ENCODE data around the gene GPC1. TPM values are rescaled to one million over a fixed set of nuclear protein-coding genes. Genes with fewer than 3 reads are reported as not detected.

The GPC1 gene
- total RNA-seq, 4 donors from 2014 or later = 34.1 to 80.4 (median 53.3) TPM

DNA sequence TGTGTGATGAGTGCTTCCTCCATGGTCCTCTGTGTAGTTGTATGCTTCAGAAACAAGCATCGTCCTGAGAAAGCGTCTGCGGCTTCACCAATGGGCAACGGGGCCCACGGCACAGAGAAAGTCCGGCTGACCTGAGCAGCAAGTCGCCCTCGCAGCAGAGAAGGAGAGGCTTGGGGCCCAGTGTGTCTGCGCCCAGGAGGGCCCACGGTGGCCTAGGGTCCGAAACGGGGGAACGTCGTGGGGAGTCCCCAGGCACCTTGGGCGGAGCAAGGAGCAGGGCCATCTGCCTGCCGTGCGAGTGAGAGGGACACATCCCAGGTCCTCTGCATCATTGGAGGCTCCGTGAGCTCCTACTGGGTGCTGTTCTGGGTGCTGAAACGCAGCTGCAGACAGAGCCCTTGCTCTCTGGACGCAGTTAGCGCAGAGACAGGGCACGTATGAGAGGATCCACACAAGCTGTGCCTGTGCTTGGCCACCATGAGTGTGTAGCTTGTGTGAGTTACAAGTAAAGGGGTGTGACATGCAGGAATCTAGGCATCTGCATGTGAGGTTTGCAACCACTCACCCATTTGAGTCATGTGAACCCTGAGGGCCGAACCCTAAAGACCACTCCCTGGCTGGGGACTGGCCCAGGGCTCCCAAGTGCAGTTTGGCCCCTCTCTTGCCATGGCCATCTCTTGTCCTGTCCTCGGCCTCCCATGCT lies 10.6 kb downstream of the GPC1 start:
- TF ChIP-seq, protein P1, sequence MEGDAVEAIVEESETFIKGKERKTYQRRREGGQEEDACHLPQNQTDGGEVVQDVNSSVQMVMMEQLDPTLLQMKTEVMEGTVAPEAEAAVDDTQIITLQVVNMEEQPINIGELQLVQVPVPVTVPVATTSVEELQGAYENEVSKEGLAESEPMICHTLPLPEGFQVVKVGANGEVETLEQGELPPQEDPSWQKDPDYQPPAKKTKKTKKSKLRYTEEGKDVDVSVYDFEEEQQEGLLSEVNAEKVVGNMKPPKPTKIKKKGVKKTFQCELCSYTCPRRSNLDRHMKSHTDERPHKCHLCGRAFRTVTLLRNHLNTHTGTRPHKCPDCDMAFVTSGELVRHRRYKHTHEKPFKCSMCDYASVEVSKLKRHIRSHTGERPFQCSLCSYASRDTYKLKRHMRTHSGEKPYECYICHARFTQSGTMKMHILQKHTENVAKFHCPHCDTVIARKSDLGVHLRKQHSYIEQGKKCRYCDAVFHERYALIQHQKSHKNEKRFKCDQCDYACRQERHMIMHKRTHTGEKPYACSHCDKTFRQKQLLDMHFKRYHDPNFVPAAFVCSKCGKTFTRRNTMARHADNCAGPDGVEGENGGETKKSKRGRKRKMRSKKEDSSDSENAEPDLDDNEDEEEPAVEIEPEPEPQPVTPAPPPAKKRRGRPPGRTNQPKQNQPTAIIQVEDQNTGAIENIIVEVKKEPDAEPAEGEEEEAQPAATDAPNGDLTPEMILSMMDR (IDR thresholded peaks at IDR 0.05; ENCODE audit: low read depth) = no peak

DNA sequence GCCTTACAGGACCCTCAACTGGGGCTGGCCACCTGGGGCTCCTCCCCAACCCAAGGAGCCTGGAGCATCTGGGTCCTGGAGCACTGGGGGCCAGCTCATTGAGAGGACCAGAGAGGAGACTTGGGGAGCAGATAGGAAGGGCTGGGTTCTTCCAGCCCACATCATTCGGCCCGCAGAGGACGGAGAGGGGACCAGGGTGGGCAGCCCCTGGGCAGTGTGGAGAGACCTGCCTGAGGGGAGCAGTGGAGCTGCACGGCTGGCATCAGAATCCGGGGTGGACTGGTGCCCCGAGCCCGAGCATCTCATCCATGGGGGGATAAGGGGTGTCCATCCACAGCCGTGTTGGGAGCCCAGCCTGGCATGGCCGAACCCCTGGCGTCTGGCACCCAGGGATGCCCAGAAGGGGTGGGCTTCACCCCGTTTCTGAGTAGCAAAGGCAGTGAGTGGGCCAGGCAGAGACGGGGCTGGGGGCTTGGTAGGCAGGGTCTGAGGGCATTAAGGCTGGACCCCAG lies 11.3 kb downstream of the GPC1 start:
- TF ChIP-seq, protein P1 (IDR thresholded peaks at IDR 0.05; ENCODE audit: low read depth) = no peak

DNA sequence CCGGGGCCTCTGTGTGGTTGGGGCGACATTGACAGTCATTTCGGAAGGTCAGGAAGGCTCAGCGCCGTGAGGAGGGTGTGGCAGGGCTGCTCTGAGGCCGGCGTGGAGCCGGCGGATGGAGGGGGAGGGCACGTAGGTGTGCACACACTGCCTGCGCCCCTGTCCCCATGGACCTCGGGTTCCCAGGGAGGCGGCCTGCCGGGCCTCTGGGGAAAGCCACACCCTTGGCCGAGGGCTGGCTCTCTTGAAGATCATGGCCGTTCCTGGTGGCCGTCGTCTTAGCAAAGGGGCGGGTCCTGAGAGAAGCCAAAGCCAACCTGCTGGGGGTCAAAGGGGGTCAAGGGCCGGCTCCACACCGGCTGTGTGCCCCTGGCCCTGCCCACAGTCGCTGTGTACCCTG lies 11.9 kb downstream of the GPC1 start:
- TF ChIP-seq, protein P1 (IDR thresholded peaks at IDR 0.05; ENCODE audit: low read depth) = no peak

DNA sequence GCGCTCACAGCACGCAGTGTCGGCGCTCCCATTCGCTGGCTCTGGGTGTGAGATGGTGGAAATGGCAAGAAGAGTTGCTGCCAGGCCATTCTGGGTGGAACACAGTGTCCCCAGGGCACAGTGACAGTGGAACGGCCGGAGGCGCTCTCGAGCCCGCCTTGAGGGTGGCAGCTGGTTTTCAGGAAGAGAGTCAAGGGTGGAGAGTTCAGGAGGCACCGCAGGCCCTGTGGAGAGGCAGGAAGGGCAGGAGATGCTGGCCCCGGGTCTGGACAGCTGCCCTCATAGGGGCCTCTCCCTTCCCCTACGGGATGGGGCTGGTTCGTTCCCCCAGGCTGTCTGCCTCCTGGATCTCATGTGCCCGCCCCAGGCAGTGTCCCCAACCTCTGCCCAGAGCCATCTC lies 12.5 kb downstream of the GPC1 start:
- TF ChIP-seq, protein P1 (IDR thresholded peaks at IDR 0.05; ENCODE audit: low read depth) = no peak

DNA sequence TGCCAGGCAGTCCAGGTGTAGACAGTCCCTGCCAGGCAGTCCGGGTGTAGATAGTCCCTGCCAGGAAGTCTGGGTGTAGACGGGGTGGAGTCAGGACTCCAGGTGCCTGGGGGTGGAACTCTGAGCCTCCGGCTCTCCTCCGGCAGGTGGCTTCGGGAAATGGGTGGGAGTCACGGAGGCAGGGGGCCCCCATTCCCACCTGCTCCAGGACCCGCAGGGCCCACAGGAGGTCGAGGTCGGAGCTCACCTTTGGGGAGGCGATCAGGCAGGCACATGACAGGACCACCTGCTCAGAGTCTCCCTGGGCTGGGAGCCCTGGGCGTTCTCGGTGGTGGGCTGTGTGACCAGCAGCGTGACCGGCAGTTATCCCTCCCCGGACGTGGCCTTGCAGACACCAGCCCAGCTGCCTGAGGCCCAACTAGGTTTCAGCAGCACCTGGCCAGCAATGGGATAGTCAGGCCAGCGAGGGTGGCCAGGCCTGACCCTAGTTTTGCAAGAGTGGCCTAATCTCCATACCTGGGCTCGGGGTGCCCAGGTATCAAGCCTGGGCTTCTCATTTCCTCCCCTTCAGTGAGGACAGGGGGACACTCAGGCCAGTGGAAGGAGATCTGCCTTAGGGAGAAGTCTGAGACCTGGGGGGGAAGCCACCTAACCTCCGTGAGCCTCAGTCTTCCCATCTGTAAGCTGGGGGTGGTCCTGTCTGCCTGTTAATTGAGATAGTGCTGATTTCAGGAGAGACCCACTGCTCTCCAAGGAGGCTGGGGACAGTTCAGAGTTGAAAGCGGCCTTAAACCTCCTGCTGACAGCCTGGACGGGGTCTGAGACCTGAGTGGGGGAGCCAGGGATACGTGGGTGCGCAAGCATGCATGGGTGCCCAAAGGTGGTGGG lies 13.2 kb downstream of the GPC1 start:
- TF ChIP-seq, protein P1 (IDR thresholded peaks at IDR 0.05; ENCODE audit: low read depth) = no peak

DNA sequence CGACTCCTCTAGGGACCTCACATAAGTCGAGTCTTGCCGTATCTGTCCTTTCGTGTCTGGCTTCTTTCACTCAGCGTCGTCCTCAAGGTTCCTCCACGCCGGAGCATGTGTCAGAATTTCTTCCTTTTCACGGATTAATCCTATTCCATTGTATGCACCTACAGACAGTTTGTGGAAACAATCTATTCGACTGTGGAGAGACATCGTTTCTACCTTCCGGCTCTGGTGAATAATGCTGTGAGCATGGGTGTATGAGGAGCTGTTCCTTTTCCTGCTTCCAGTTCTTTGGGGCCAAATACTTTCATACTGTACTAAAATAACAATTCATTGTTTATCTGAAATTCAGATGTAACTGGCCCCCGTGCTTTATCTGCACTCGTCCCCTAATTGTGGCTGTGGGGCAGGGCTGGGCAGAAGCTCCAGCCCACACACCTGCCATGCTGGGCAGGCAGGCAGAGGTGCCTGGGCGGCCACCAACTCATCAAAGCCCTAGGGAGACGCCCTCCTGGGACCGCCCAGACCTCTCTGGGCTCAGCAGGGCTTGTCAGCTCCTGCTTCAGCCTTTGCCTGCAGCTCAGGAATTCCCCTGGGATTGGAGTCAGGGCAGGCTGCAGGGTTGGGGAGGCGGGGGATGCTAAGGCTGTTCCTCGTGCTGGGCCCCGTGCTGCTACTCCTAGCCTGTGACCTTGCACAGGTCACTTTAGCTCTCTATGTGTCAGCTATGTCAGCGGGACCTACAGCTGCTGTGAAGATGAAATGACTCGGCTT lies 14.5 kb downstream of the GPC1 start:
- TF ChIP-seq, protein P1 (IDR thresholded peaks at IDR 0.05; ENCODE audit: low read depth) = no peak
